ENCODE data around the gene RNFT2. TPM values are rescaled to one million over a fixed set of nuclear protein-coding genes. Genes with fewer than 3 reads are reported as not detected.

RNFT2 gene
- total RNA-seq, 2 experiments from 2014 or later: 8.6 to 8.9 TPM

GRCh38 chr12:116698116-116698515, 40.0 kb upstream of the RNFT2 start:
- Mint-ChIP-seq H3K4me3 (no peak overlapping the region), H3K27me3 (peaks cover 32% of the 10 kb centered on the region), H3K4me1 (peaks cover 11% of the 10 kb centered on the region), H3K27ac (no peak overlapping the region), H3K36me3 (no peaks in the 10 kb centered on the region), H3K9me3 (ENCODE audit: low read depth) (no peaks in the 10 kb centered on the region)
- CTCF ChIA-PET: interaction anchor here (0.9 to 2.0 kb wide), 3 partner anchors 10 to 557 kb away, joined by 3 to 5 read pairs (median 4); no protein-coding TSS in a partner anchor
- ATAC-seq (no peak), DNase-seq (no peak)

- peaks cover 29% of the 10 kb centered on the region for H3K27me3 Mint-ChIP-seq
- DNase-seq (no peak), ATAC-seq (no peak)
- H3K36me3 Mint-ChIP-seq: no peaks in the 10 kb centered on the region
- no peak overlapping the region for H3K27ac Mint-ChIP-seq
- H3K4me3 Mint-ChIP-seq: no peak overlapping the region
- CTCF ChIA-PET: interaction anchor here (0.9 to 3.2 kb wide), 5 partner anchors 10 to 557 kb away, joined by 3 to 12 read pairs (median 5); no protein-coding TSS in a partner anchor
- peaks cover 10% of the 10 kb centered on the region for H3K4me1 Mint-ChIP-seq
- no peaks in the 10 kb centered on the region for H3K9me3 Mint-ChIP-seq (ENCODE audit: low read depth)
These were observed 39.5 kb upstream of the RNFT2 start for GRCh38 chr12:116698554-116699075.

GRCh38 chr12:116700066-116700465, 38.0 kb upstream of the RNFT2 start:
- peaks cover 18% of the 10 kb centered on the region for H3K27me3 Mint-ChIP-seq
- no peaks in the 10 kb centered on the region for H3K9me3 Mint-ChIP-seq (ENCODE audit: low read depth)
- H3K4me1 Mint-ChIP-seq: peaks cover 7% of the 10 kb centered on the region
- H3K36me3 Mint-ChIP-seq: no peaks in the 10 kb centered on the region
- ATAC-seq (no peak), DNase-seq (no peak)
- no peak overlapping the region for H3K4me3 Mint-ChIP-seq
- CTCF ChIA-PET: interaction anchor here (0.7 to 3.2 kb wide), 4 partner anchors 9 to 339 kb away, joined by 3 to 12 read pairs (median 4); no protein-coding TSS in a partner anchor
- no peak overlapping the region for H3K27ac Mint-ChIP-seq

GRCh38 chr12:116701432-116701831, 36.7 kb upstream of the RNFT2 start:
- no peak for DNase-seq
- Mint-ChIP-seq H3K36me3 (no peaks in the 10 kb centered on the region), H3K4me1 (peaks cover 2% of the 10 kb centered on the region), H3K9me3 (ENCODE audit: low read depth) (no peaks in the 10 kb centered on the region), H3K4me3 (no peak overlapping the region), H3K27ac (no peak overlapping the region), H3K27me3 (peaks cover 11% of the 10 kb centered on the region)
- CTCF ChIA-PET: interaction anchor here (0.7 to 3.2 kb wide), 5 partner anchors 8 to 254 kb away, joined by 3 to 12 read pairs (median 5); no protein-coding TSS in a partner anchor
- no peak for ATAC-seq

GRCh38 chr12:116703214-116703795, 34.8 kb upstream of the RNFT2 start:
- CTCF ChIA-PET: interaction anchor here (0.8 to 2.0 kb wide), 25 partner anchors 8 to 561 kb away, joined by 3 to 10 read pairs (median 4); no protein-coding TSS in a partner anchor
- H3K9me3 Mint-ChIP-seq (ENCODE audit: low read depth): no peaks in the 10 kb centered on the region
- H3K36me3 Mint-ChIP-seq: no peaks in the 10 kb centered on the region
- H3K4me1 Mint-ChIP-seq: peaks cover 2% of the 10 kb centered on the region
- peak; percentile 78 for ATAC-seq
- H3K27me3 Mint-ChIP-seq: peaks cover 9% of the 10 kb centered on the region
- H3K27ac Mint-ChIP-seq: no peak overlapping the region
- H3K4me3 Mint-ChIP-seq: no peak overlapping the region
- DNase-seq: peak; percentile 78

- DNase-seq: no peak
- ATAC-seq: no peak
- peaks cover 29% of the 10 kb centered on the region for H3K27me3 Mint-ChIP-seq
- CTCF ChIA-PET: interaction anchor here (1.1 to 2.1 kb wide), 4 partner anchors 10 to 710 kb away, joined by 4 to 9 read pairs (median 4); no protein-coding TSS in a partner anchor
- no peak overlapping the region for H3K27ac Mint-ChIP-seq
- H3K4me1 Mint-ChIP-seq: peaks cover 9% of the 10 kb centered on the region
- no peak overlapping the region for H3K4me3 Mint-ChIP-seq
- no peaks in the 10 kb centered on the region for H3K9me3 Mint-ChIP-seq (ENCODE audit: low read depth)
- H3K36me3 Mint-ChIP-seq: no peaks in the 10 kb centered on the region
These were observed 30.4 kb upstream of the RNFT2 start for GRCh38 chr12:116707751-116708150.

GRCh38 chr12:116708826-116709756, 29.0 kb upstream of the RNFT2 start:
- DNase-seq (peak; percentile 62), ATAC-seq (peak; percentile 88)
- Mint-ChIP-seq H3K36me3 (no peaks in the 10 kb centered on the region), H3K27me3 (peaks cover 25% of the 10 kb centered on the region), H3K27ac (no peak overlapping the region), H3K4me3 (peak overlapping the region; percentile 36), H3K9me3 (ENCODE audit: low read depth) (no peaks in the 10 kb centered on the region), H3K4me1 (peaks cover 7% of the 10 kb centered on the region)
- CTCF ChIA-PET: interaction anchor here (0.6 to 2.1 kb wide), 29 partner anchors 9 to 728 kb away, joined by 3 to 14 read pairs (median 3); no protein-coding TSS in a partner anchor

- H3K36me3 Mint-ChIP-seq: peaks cover under 1% of the 10 kb centered on the region
- H3K4me3 Mint-ChIP-seq: no peak overlapping the region
- CTCF ChIA-PET: interaction anchor here (0.7 to 2.1 kb wide), 17 partner anchors 8 to 567 kb away, joined by 3 to 14 read pairs (median 4); no protein-coding TSS in a partner anchor
- H3K9me3 Mint-ChIP-seq (ENCODE audit: low read depth): no peaks in the 10 kb centered on the region
- peaks cover 7% of the 10 kb centered on the region for H3K4me1 Mint-ChIP-seq
- no peak for ATAC-seq
- peaks cover 24% of the 10 kb centered on the region for H3K27me3 Mint-ChIP-seq
- no peak overlapping the region for H3K27ac Mint-ChIP-seq
- DNase-seq: no peak
These were observed 28.3 kb upstream of the RNFT2 start for GRCh38 chr12:116709768-116710167.

- peaks cover 3% of the 10 kb centered on the region for H3K36me3 Mint-ChIP-seq
- H3K27ac Mint-ChIP-seq: no peak overlapping the region
- DNase-seq (no peak), ATAC-seq (no peak)
- CTCF ChIA-PET: interaction anchor here (1.9 kb wide), 1 partner anchor 9 kb away, joined by 6 read pairs; no protein-coding TSS in a partner anchor
- no peaks in the 10 kb centered on the region for H3K9me3 Mint-ChIP-seq (ENCODE audit: low read depth)
- H3K4me3 Mint-ChIP-seq: no peak overlapping the region
- H3K27me3 Mint-ChIP-seq: peaks cover 24% of the 10 kb centered on the region
- H3K4me1 Mint-ChIP-seq: peaks cover 7% of the 10 kb centered on the region
These were observed 27.6 kb upstream of the RNFT2 start for GRCh38 chr12:116710370-116711150.

GRCh38 chr12:116712458-116713303, 25.4 kb upstream of the RNFT2 start:
- DNase-seq: no peak
- H3K36me3 Mint-ChIP-seq: peaks cover 9% of the 10 kb centered on the region
- no peak overlapping the region for H3K4me3 Mint-ChIP-seq
- peaks cover 20% of the 10 kb centered on the region for H3K27me3 Mint-ChIP-seq
- CTCF ChIA-PET: interaction anchor here (0.8 to 1.1 kb wide), 2 partner anchors 9 to 10 kb away, joined by 3 read pairs; no protein-coding TSS in a partner anchor
- no peak for ATAC-seq
- H3K9me3 Mint-ChIP-seq (ENCODE audit: low read depth): no peaks in the 10 kb centered on the region
- peaks cover 7% of the 10 kb centered on the region for H3K4me1 Mint-ChIP-seq
- H3K27ac Mint-ChIP-seq: no peak overlapping the region

GRCh38 chr12:116713527-116713926, 24.6 kb upstream of the RNFT2 start:
- Mint-ChIP-seq H3K9me3 (ENCODE audit: low read depth) (no peaks in the 10 kb centered on the region), H3K4me1 (peaks cover 8% of the 10 kb centered on the region), H3K36me3 (peaks cover 9% of the 10 kb centered on the region), H3K27ac (no peak overlapping the region), H3K27me3 (peaks cover 19% of the 10 kb centered on the region), H3K4me3 (no peak overlapping the region)
- no peak for ATAC-seq
- no peak for DNase-seq
- CTCF ChIA-PET: no interaction called here

- Mint-ChIP-seq H3K9me3 (ENCODE audit: low read depth) (no peaks in the 10 kb centered on the region), H3K27ac (no peak overlapping the region), H3K4me3 (no peak overlapping the region), H3K36me3 (peaks cover 9% of the 10 kb centered on the region), H3K4me1 (peaks cover 7% of the 10 kb centered on the region), H3K27me3 (peaks cover 12% of the 10 kb centered on the region)
- CTCF ChIA-PET: no interaction called here
- DNase-seq (no peak), ATAC-seq (no peak)
These were observed 23.9 kb upstream of the RNFT2 start for GRCh38 chr12:116714175-116714574.

Measured in activated CD8-positive, alpha-beta memory T cell treated with anti-CD3 and anti-CD28 coated beads, Interleukin-2, amount 10 ng/mL, durations not matched to agents 7 days and 5 days (primary cell).